Measurements from ENCODE around the gene ITPKB.
"Not testable (repeated sequence)": the region's sequence is repeated elsewhere in the genome, so short reads cannot be mapped to it uniquely, and the experiment has no call there.

The ITPKB gene

DNA sequence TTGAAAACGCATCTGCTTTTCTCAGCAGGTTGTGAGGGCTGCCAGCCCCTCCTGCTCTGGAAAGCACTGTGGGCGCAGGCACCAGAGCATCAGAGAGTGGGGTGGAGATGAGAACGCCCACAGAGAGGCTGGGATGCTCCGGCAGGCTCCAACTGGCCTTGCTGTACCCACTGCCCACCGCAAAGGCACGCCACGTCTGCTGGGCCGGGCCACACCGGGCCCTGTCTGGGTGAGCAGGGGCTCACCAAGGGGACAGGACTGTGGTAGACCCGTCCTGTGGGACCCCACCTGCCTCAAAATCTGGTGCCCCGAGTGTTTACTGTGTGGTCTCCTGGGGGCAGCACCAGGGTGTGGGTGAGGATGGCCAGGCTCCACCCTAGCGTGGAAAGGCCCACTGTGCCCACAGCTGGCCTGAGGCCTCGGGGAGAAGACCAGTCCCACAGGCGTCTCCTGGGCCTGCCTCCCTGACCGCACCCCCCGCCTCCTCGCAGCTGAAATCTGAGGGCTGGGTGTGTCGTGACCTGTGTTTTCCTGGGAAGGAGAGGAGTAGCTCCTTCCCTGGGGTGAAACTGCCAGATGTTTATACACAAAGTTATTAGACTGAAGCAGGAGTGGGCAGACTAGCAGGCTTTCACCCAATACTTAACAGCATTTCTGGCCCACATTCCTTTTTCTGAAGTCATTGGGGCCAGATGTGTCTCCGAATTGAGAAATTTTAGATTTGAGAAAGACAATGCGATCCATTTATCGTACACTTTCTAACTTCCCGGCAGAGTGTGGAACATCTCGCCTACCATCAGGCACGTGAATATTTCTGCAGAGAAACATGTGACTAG is 136.7 kb downstream of the ITPKB start:
- DNase-seq (ENCODE audit: low spot score), result no peak

DNA sequence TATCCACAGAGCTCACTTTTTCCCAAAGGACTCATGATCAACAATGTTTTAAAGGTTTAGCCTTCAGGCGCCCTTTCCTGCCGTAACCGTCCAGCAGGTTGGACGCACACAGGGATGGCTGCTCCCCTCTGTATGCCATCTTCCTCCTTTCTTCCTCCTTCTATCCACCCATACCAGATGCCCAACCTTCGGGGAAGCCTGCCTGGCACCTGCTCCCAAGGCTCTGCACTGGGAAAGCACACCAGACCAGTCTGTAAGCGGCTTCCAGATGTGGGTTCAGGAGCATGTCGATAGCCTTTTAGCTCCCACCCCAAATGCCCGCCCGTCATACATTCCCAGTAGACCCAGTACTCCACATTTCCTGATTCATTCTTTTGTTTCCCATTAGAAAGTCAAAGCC is 137.6 kb downstream of the ITPKB start:
- no peak for DNase-seq (ENCODE audit: low spot score)

GRCh38 chr1:226600254-226600653 is 138.8 kb downstream of the ITPKB start:
- no peak for DNase-seq (ENCODE audit: low spot score)

DNA sequence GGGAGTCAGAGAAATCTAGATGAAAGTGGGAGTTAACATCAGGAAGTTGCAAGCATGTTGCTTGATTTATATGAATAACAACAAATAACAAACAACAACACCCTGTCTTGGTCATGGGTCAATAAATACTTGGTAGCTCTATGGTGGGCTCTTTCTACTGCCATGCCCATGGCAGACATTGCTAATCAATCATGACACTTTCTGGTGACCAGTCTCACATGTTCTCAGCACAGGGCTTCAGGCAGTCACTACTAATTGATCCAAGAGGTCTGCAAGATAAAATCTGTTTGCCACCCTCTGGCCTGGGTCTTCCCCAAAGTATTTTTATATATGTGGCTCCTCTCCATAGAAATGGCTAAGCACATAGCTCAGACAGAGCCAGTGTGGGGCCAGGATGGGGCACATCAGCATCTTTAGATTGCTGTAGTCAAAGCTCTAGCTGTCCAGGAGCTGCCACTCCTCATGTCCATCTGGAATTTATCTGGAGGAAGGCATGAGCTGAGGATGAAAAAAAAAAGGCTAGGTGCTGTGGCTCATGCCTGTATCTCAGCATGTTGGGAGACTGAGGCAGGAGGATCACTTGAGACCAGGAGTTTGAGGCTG is 139.3 kb downstream of the ITPKB start:
- DNase-seq (ENCODE audit: low spot score), result no peak

DNA sequence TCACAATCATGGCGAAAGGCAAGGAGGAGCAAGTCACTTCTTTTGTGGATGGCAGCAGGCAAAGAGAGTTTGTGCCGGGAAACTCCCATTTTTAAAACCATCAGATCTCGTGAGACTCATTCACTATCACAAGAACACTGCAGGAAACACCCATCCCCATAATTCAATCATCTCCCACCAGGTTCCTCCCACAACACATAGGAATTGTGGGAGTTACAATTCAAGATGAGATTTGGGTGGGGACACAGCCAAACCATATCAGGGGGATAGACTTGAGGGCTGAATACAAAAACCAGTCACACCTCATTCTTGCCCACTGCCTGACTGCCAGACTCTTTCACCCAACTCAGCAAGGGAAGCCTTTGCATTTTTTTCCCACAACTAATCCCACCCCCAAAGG is 140.1 kb downstream of the ITPKB start:
- DNase-seq (ENCODE audit: low spot score), result not testable (repeated sequence)

GRCh38 chr1:226598455-226598849 is 140.6 kb downstream of the ITPKB start:
- no peak for DNase-seq (ENCODE audit: low spot score)

DNA sequence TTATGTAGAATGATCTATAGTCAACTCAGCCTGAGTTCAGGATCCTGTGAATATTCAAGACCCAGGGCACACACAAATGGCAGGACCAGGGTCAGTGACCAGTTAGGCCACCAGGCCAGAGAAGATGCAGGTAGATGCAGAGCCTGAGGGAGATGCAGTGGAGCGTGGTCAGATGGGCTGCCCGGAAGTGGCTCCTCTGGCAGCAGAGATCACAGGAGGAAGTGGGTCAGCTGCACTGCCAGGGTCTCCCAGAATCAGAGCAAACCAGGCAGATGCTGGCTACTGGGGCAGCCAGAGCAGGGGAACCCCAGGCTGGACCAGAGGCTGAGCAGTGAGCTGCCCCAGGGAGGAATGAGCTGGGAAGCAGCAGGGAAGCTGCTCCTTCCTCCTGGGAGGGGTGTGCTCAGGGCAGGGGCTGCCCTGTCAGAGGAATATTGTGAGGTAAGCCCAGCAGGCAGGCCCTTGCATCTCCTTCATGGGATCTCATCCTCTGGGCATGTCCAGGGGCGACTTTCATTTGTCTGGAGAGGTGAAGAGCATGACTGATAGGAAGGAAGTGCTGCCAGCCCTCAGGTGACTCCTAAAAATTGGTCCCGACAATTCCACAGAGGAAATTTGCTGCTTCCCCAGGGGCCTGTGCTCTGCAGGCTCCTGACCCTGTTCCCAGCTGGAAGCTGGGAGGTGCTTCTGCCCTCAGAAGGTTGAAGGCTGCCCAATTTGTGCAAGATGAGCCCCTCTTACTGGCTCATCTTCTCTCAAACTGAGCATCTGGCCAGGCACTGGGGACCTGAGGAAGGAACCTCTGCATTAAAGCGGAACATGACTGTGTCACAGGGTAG is 141.2 kb downstream of the ITPKB start:
- no peak for DNase-seq (ENCODE audit: low spot score)

DNA sequence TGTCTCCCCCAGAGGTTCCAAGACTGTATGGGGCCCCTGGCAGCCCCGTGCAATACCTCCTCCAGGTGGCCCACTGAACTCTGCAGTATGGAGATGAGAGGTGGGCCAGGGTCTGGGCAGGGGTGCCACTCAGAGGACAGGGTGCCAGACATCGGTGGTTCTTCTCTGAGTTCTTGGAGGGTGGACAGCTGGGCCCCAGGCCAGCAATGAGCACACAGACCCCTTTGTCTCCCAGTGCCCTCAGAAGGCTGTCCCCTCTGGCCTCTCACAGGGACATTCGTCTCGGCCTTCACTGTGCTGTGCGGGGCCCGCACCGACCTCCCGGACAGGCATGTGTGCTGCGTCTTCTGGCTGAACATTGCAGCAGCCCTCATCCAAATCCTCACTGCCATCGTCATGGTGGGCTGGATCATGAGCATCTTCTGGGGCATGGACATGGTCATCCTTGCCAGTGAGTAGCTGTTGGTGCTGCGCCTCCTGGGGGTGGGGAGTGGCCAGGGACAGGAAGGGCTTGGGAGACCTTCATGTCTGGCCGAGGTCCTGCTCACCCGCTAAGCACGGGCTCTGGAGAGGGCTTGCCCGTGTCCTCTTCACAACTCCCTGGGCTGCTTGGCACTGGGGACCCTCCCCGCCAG is 142.4 kb downstream of the ITPKB start:
- no peak for DNase-seq (ENCODE audit: low spot score)

- no peak for DNase-seq (ENCODE audit: low spot score)
Observed at GRCh38 chr1:226593541-226593940, 145.5 kb downstream of the ITPKB start.

DNA sequence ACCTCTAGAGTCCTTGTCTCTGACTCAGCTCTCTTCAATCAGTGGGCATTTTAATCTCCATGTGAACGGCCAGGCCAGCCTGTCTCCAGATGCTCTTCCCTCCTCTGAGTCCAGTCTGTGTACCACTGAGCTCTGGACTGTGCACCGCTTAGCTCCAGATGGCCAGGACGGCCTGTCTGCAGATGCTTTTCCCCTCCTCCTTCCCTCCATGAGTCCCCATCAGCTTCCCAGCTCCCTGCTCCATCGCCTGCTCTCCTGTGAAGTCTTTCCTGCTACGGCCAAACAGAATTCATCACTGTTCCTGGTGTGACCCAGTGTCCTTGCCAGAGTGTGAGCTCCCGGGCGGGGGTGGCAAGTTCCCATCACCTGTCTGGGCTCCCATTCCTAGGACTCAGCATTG is 148.5 kb downstream of the ITPKB start:
- no peak for DNase-seq (ENCODE audit: low spot score)

- no peak for DNase-seq (ENCODE audit: low spot score)
Observed at GRCh38 chr1:226589008-226589733, 149.9 kb downstream of the ITPKB start.

GRCh38 chr1:226588484-226588883 is 150.6 kb downstream of the ITPKB start:
- DNase-seq (ENCODE audit: low spot score), result no peak

GRCh38 chr1:226586650-226587422 is 152.2 kb downstream of the ITPKB start:
- no peak for DNase-seq (ENCODE audit: low spot score)

DNA sequence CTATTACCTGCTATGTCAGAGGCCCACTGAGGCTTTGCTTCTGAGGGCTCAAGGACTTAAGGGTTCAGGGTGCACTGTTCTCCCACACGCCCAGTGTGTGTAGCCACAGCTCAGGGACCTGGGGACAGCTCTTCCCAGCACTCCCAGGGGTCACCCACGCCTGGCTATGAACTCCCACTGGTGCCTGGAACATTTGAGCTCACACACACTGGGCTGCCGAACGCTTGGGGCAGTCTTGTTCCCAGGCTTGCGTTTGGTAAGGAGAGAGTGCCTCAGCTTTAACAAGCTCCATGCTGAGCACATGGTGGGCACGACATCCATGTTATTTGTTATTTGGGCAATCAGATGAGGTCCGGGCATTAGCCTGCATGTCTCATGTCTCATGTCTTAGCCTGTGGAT is 153.0 kb downstream of the ITPKB start:
- DNase-seq (ENCODE audit: low spot score), result no peak

DNA sequence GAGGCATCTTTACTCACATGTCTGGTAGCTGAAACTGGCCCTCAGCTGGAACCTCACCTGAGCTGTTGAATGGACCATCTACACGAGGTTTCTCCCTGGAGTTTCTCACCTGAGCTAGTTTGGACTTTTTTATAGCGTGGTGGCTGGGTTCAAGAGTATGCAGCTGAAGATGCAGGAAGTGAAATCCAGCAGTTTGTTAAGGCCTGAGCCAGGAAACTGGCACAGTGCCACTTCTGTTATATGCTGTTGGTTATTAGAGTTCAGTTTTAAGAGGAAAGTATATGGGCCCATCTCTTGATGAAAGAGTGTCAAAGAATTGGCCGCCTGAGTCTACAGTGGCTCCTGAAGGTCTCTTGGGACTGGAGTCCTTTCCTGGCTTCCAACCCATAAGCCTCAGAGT is 154.9 kb downstream of the ITPKB start:
- DNase-seq (ENCODE audit: low spot score), result no peak

GRCh38 chr1:226582966-226583365 is 156.1 kb downstream of the ITPKB start:
- no peak for DNase-seq (ENCODE audit: low spot score)
